Skeletal muscle tissue (tissue), 4 donors: Measurements from ENCODE around the gene THRB. TPM values are rescaled to one million over a fixed set of nuclear protein-coding genes. Genes with fewer than 3 reads are reported as not detected.

ENCODE experiments used
- H3K27ac ChIP-seq: one replicate; pipeline ENCODE4 v1.7.0; 2013; ENCODE audit warnings: mild to moderate bottlenecking, low read depth, low read length, inconsistent platforms
- H3K27me3 ChIP-seq, 3 donors: one replicate each; pipeline ENCODE4 v1.7.0; 2013; ENCODE audit warnings: low read length in 3 of 3; ENCODE audit not compliant: control insufficient read depth in 3 of 3, insufficient read depth in 3 of 3
- H3K36me3 ChIP-seq, 3 donors: one replicate each; pipeline ENCODE4 v1.7.0; 2013; ENCODE audit warnings: low read length in 3 of 3; ENCODE audit not compliant: control insufficient read depth in 3 of 3, insufficient read depth in 3 of 3
- H3K4me1 ChIP-seq, 3 donors: one replicate each; pipeline ENCODE4 v1.7.0; 2013; ENCODE audit warnings: low read length in 3 of 3, mild to moderate bottlenecking in 3 of 3; ENCODE audit not compliant: control insufficient read depth in 3 of 3, insufficient read depth in 3 of 3
- H3K4me3 ChIP-seq, 3 donors: one replicate each; pipeline ENCODE4 v1.7.0; 2013; ENCODE audit warnings: low read length in 3 of 3
- H3K9ac ChIP-seq, 3 donors: one replicate each; pipeline ENCODE4 v1.7.0; 2013; ENCODE audit warnings: low read length in 3 of 3, mild to moderate bottlenecking in 3 of 3, moderate library complexity in 2 of 3, low read depth in 1 of 3
- H3K9me3 ChIP-seq, 3 donors: one replicate each; pipeline ENCODE4 v1.7.0; 2013; ENCODE audit warnings: low read length in 3 of 3; ENCODE audit not compliant: control insufficient read depth in 3 of 3
- total RNA-seq: library from RNA; depleted of rRNA; stranded (reverse); fragments of >200 nt; gene quantifications from one replicate; pipeline ENCODE4 v1.2.3, GENCODE V29; 2014
- donor health status: Osteomylitis.

Gene THRB
- total RNA-seq, 1 donor from 2014 or later = 3.1 TPM

GRCh38 chr3:24220859-24221657 lies 273.6 kb downstream of the THRB start:
- Histone ChIP-seq H3K9me3 (no peaks in the 10 kb centered on the region), H3K27me3 (no peaks in the 10 kb centered on the region), H3K9ac (no peak overlapping the region), H3K36me3 (no peaks in the 10 kb centered on the region), H3K4me1 (peaks cover 12 to 14% (median 14%) of the 10 kb centered on the region in 3 donors), H3K4me3 (no peak overlapping the region), H3K27ac (peak overlapping the region; percentile 50)

GRCh38 chr3:24215502-24215901 lies 279.1 kb downstream of the THRB start:
- Histone ChIP-seq H3K27ac (no peak overlapping the region), H3K9me3 (no peaks in the 10 kb centered on the region), H3K27me3 (no peaks in the 10 kb centered on the region), H3K36me3 (no peaks in the 10 kb centered on the region), H3K9ac (no peak overlapping the region), H3K4me1 (peaks cover 13 to 32% (median 16%) of the 10 kb centered on the region in 3 donors), H3K4me3 (no peak overlapping the region)

- no peak overlapping the region for H3K4me3 ChIP-seq
- H3K9ac ChIP-seq = no peak overlapping the region
- H3K9me3 ChIP-seq = no peaks in the 10 kb centered on the region
- no peaks in the 10 kb centered on the region for H3K27me3 ChIP-seq
- H3K36me3 ChIP-seq = no peaks in the 10 kb centered on the region
- no peak overlapping the region for H3K27ac ChIP-seq
- H3K4me1 ChIP-seq = peaks cover 9 to 27% (median 14%) of the 10 kb centered on the region in 3 donors
These were observed 283.3 kb downstream of the THRB start for GRCh38 chr3:24211381-24211780.

- Histone ChIP-seq H3K36me3 (no peaks in the 10 kb centered on the region), H3K27ac (no peak overlapping the region), H3K4me1 (peaks cover 0 to 7% (median 5%) of the 10 kb centered on the region in 3 donors), H3K9ac (no peak overlapping the region), H3K27me3 (no peaks in the 10 kb centered on the region), H3K4me3 (no peak overlapping the region), H3K9me3 (no peaks in the 10 kb centered on the region)
These were observed 292.6 kb downstream of the THRB start for GRCh38 chr3:24202071-24202470.

- Histone ChIP-seq H3K36me3 (no peaks in the 10 kb centered on the region), H3K27me3 (no peaks in the 10 kb centered on the region), H3K9ac (no peak overlapping the region), H3K27ac (no peak overlapping the region), H3K9me3 (no peaks in the 10 kb centered on the region), H3K4me3 (no peak overlapping the region), H3K4me1 (peaks cover 0 to 10% (median 9%) of the 10 kb centered on the region in 3 donors)
These were observed 293.3 kb downstream of the THRB start for GRCh38 chr3:24201301-24201700.

GRCh38 chr3:24199775-24200247 lies 294.8 kb downstream of the THRB start:
- Histone ChIP-seq H3K9ac (no peak overlapping the region), H3K27me3 (no peaks in the 10 kb centered on the region)

GRCh38 chr3:24199300-24199699 lies 295.4 kb downstream of the THRB start:
- Histone ChIP-seq H3K27ac (no peak overlapping the region), H3K9ac (no peak overlapping the region), H3K4me1 (peaks cover 7 to 25% (median 17%) of the 10 kb centered on the region in 3 donors), H3K4me3 (no peak overlapping the region), H3K36me3 (no peaks in the 10 kb centered on the region), H3K9me3 (no peaks in the 10 kb centered on the region), H3K27me3 (no peaks in the 10 kb centered on the region)

More at GRCh38 chr3:24199775-24200247, 294.8 kb downstream of the THRB start:
- Histone ChIP-seq H3K27ac (no peak overlapping the region), H3K4me1 (peaks cover 7 to 22% (median 17%) of the 10 kb centered on the region in 3 donors), H3K4me3 (no peak overlapping the region), H3K9me3 (no peaks in the 10 kb centered on the region), H3K36me3 (no peaks in the 10 kb centered on the region)

- no peaks in the 10 kb centered on the region for H3K9me3 ChIP-seq
- peaks cover 7 to 25% (median 17%) of the 10 kb centered on the region in 3 donors for H3K4me1 ChIP-seq
- H3K27me3 ChIP-seq = no peaks in the 10 kb centered on the region
- H3K27ac ChIP-seq = no peak overlapping the region
- no peaks in the 10 kb centered on the region for H3K36me3 ChIP-seq
- H3K9ac ChIP-seq = no peak overlapping the region
- H3K4me3 ChIP-seq = no peak overlapping the region
These were observed 295.9 kb downstream of the THRB start for GRCh38 chr3:24198728-24199127.

- H3K9me3 ChIP-seq = no peaks in the 10 kb centered on the region
- no peak overlapping the region for H3K9ac ChIP-seq
- no peaks in the 10 kb centered on the region for H3K36me3 ChIP-seq
- H3K4me1 ChIP-seq = peaks cover 8 to 26% (median 17%) of the 10 kb centered on the region in 3 donors
- no peaks in the 10 kb centered on the region for H3K27me3 ChIP-seq
- H3K4me3 ChIP-seq = no peak overlapping the region
- no peak overlapping the region for H3K27ac ChIP-seq
These were observed 296.8 kb downstream of the THRB start for GRCh38 chr3:24197809-24198208.

- Histone ChIP-seq H3K9me3 (no peaks in the 10 kb centered on the region), H3K9ac (no peak overlapping the region), H3K36me3 (no peaks in the 10 kb centered on the region), H3K4me1 (peaks cover 20 to 37% (median 29%) of the 10 kb centered on the region in 3 donors), H3K27me3 (no peaks in the 10 kb centered on the region), H3K27ac (peak overlapping the region; percentile 85), H3K4me3 (no peak overlapping the region)
These were observed 298.1 kb downstream of the THRB start for GRCh38 chr3:24196526-24196925.
